ENCODE results near the gene SLC27A5. TPM values are rescaled to one million over a fixed set of nuclear protein-coding genes. Genes with fewer than 3 reads are reported as not detected.
A peak's percentile ranks its signal among the peaks of the same experiment; 100 is the strongest.
"Not testable (repeated sequence)": the region's sequence is repeated elsewhere in the genome, so short reads cannot be mapped to it uniquely, and the experiment has no call there.

Gene SLC27A5
- total RNA-seq, 1 donor from 2014 or later: 23.3 TPM

- intact Hi-C loops (cut with micrococcal nuclease): no loop called here
- peak overlapping the region; percentile 45 for H3K4me3 Mint-ChIP-seq
These were observed 58.0 kb downstream of the SLC27A5 start for GRCh38 chr19:58453743-58454142.

GRCh38 chr19:58451358-58452101 lies 60.3 kb downstream of the SLC27A5 start, which contains the start of gene ZNF324B:
Gene ZNF324B, plus strand, starts transcription at chr19:58451622. Its CDS starts 2,080 bp downstream, at chr19:58453702.
- Mint-ChIP-seq H3K4me1 (ENCODE audit: low read depth) (peaks cover 18% of the 10 kb centered on the region), H3K36me3 (ENCODE audit: low read depth) (peaks cover 8% of the 10 kb centered on the region), H3K27ac (peak within 1 kb of the TSS; percentile 48), H3K4me3 (peak within 1 kb of the TSS; percentile 85), H3K9me3 (peaks cover 19% of the 10 kb centered on the region), H3K27me3 (ENCODE audit: insufficient read depth) (peaks cover 7% of the 10 kb centered on the region)
- peak; percentile 95 for DNase-seq (ENCODE audit: low spot score)
- intact Hi-C loops (cut with micrococcal nuclease): loop anchor here (1.0 to 2.0 kb wide), 12 partner anchors 11 to 173 kb away; partner anchors contain the start of genes ERVK3-1, RPS5, ZBTB45 and ZNF132

More at GRCh38 chr19:58453743-58454142, 58.0 kb downstream of the SLC27A5 start:
- H3K36me3 Mint-ChIP-seq (ENCODE audit: low read depth): peaks cover 15% of the 10 kb centered on the region
- peaks cover 10% of the 10 kb centered on the region for H3K9me3 Mint-ChIP-seq
- peaks cover 7% of the 10 kb centered on the region for H3K27me3 Mint-ChIP-seq (ENCODE audit: insufficient read depth)
- peaks cover 18% of the 10 kb centered on the region for H3K4me1 Mint-ChIP-seq (ENCODE audit: low read depth)
- no peak for DNase-seq (ENCODE audit: low spot score)
- H3K27ac Mint-ChIP-seq: no peak overlapping the region

GRCh38 chr19:58450856-58451357 lies 60.9 kb downstream of the SLC27A5 start:
- intact Hi-C loops (cut with micrococcal nuclease): loop anchor here (1.0 to 2.0 kb wide), 12 partner anchors 11 to 173 kb away; partner anchors contain the start of genes ERVK3-1, RPS5, ZBTB45 and ZNF132
- peaks cover 7% of the 10 kb centered on the region for H3K36me3 Mint-ChIP-seq (ENCODE audit: low read depth)
- no peak for DNase-seq (ENCODE audit: low spot score)
- H3K4me1 Mint-ChIP-seq (ENCODE audit: low read depth): peaks cover 18% of the 10 kb centered on the region
- H3K9me3 Mint-ChIP-seq: peaks cover 19% of the 10 kb centered on the region
- peak overlapping the region; percentile 85 for H3K4me3 Mint-ChIP-seq
- H3K27ac Mint-ChIP-seq: peak overlapping the region; percentile 46
- H3K27me3 Mint-ChIP-seq (ENCODE audit: insufficient read depth): peaks cover 7% of the 10 kb centered on the region

GRCh38 chr19:58449980-58450379 lies 61.8 kb downstream of the SLC27A5 start:
- peaks cover 19% of the 10 kb centered on the region for H3K9me3 Mint-ChIP-seq
- intact Hi-C loops (cut with micrococcal nuclease): loop anchor here (2.0 kb wide), 1 partner anchor 63 kb away; the partner anchor contains the start of gene RPS5
- not testable (repeated sequence) for H3K27ac Mint-ChIP-seq; H3K27me3 Mint-ChIP-seq (ENCODE audit: insufficient read depth); H3K4me3 Mint-ChIP-seq; H3K36me3 Mint-ChIP-seq (ENCODE audit: low read depth); DNase-seq (ENCODE audit: low spot score)
- H3K4me1 Mint-ChIP-seq (ENCODE audit: low read depth): peaks cover 18% of the 10 kb centered on the region

- Mint-ChIP-seq H3K9me3 (peaks cover 19% of the 10 kb centered on the region), H3K4me1 (ENCODE audit: low read depth) (peaks cover 18% of the 10 kb centered on the region)
- H3K4me3 Mint-ChIP-seq; intact Hi-C loops (cut with micrococcal nuclease); DNase-seq (ENCODE audit: low spot score); H3K27ac Mint-ChIP-seq; H3K27me3 Mint-ChIP-seq (ENCODE audit: insufficient read depth); H3K36me3 Mint-ChIP-seq (ENCODE audit: low read depth): not testable (repeated sequence)
These were observed 62.9 kb downstream of the SLC27A5 start for GRCh38 chr19:58448860-58449259.

Other genes with a start within 250 kb of the SLC27A5 start
- gene ZNF8, start 233.0 kb downstream of the SLC27A5 start, total RNA-seq: 4.0 and 4.4 TPM in 2 replicates
- 87.1 and 96.7 TPM in 2 replicates for gene ERVK3-1, start 206.6 kb downstream of the SLC27A5 start, total RNA-seq
- gene ZSCAN22, start 185.0 kb downstream of the SLC27A5 start, total RNA-seq: 4.7 and 4.8 TPM in 2 replicates
- gene A1BG, start 158.5 kb downstream of the SLC27A5 start, total RNA-seq: 7.1 and 7.7 TPM in 2 replicates
- gene ZNF497, start 149.2 kb downstream of the SLC27A5 start, total RNA-seq: 0.76 and 0.93 TPM in 2 replicates
- 0.86 and 1.4 TPM in 2 replicates for gene ZNF837, start 131.0 kb downstream of the SLC27A5 start, total RNA-seq
- gene RPS5, start 124.7 kb downstream of the SLC27A5 start, total RNA-seq: 1,157 and 1,161 TPM in 2 replicates
- gene RNF225, start 116.3 kb downstream of the SLC27A5 start, total RNA-seq: 0.65 and 1.6 TPM in 2 replicates
- gene ZNF584, start 103.3 kb downstream of the SLC27A5 start, total RNA-seq: 17.8 and 20.6 TPM in 2 replicates
- 3.4 and 3.5 TPM in 2 replicates for gene ZNF132, start 71.8 kb downstream of the SLC27A5 start, total RNA-seq
- gene ZNF324B, start 60.4 kb downstream of the SLC27A5 start, total RNA-seq: 14.3 and 15.1 TPM in 2 replicates
- 12.8 and 15.5 TPM in 2 replicates for gene ZNF324, start 44.9 kb downstream of the SLC27A5 start, total RNA-seq
- gene ZNF446, start 35.6 kb downstream of the SLC27A5 start, total RNA-seq: 6.6 and 6.7 TPM in 2 replicates
- 15.9 and 17.4 TPM in 2 replicates for gene ZBTB45, start 7.8 kb upstream of the SLC27A5 start, total RNA-seq
- 664 and 687 TPM in 2 replicates for gene TRIM28, start 32.1 kb upstream of the SLC27A5 start, total RNA-seq
- 109 and 114 TPM in 2 replicates for gene CHMP2A, start 43.1 kb upstream of the SLC27A5 start, total RNA-seq
- 147 and 164 TPM in 2 replicates for gene UBE2M, start 46.6 kb upstream of the SLC27A5 start, total RNA-seq
- gene MZF1, start 61.3 kb upstream of the SLC27A5 start, total RNA-seq: 19.6 and 21.6 TPM in 2 replicates